Stimulated activated CD8-positive, alpha-beta memory T cell treated with anti-CD3 and anti-CD28 coated beads, Interleukin-7, amount 100 ng/mL, for 24 hours (primary cell): ENCODE results near the gene TMEM80.
"Not testable (repeated sequence)": the region's sequence is repeated elsewhere in the genome, so short reads cannot be mapped to it uniquely, and the experiment has no call there.

Experiments
- DNase-seq: peaks from one replicate; pipeline ENCODE4 v3.0.0-alpha.2; 2020; ENCODE audit warnings: low read depth

TMEM80 gene

GRCh38 chr11:679271-680207, 16.1 kb upstream of the TMEM80 start:
- DNase-seq = no peak

GRCh38 chr11:680476-680875, 15.1 kb upstream of the TMEM80 start:
- no peak for DNase-seq

GRCh38 chr11:680970-681369, 14.6 kb upstream of the TMEM80 start:
- DNase-seq = no peak

- DNase-seq = no peak
Observed at GRCh38 chr11:686451-687243, 9.0 kb upstream of the TMEM80 start.

GRCh38 chr11:687751-688150, 7.9 kb upstream of the TMEM80 start:
- DNase-seq = no peak

GRCh38 chr11:688681-689080, 6.9 kb upstream of the TMEM80 start:
- DNase-seq = no peak

GRCh38 chr11:689625-690024, 6.0 kb upstream of the TMEM80 start:
- DNase-seq = no peak

GRCh38 chr11:690244-690643, 5.4 kb upstream of the TMEM80 start:
- not testable (repeated sequence) for DNase-seq

- no peak for DNase-seq
Observed at GRCh38 chr11:690738-691633, 4.6 kb upstream of the TMEM80 start.

GRCh38 chr11:691710-692590, 3.7 kb upstream of the TMEM80 start:
- no peak for DNase-seq

- no peak for DNase-seq
Observed at GRCh38 chr11:692824-693414, 2.7 kb upstream of the TMEM80 start.

GRCh38 chr11:693415-693831, 2.2 kb upstream of the TMEM80 start:
- DNase-seq = no peak

- DNase-seq = no peak
Observed at GRCh38 chr11:693887-694562, 1.6 kb upstream of the TMEM80 start.

GRCh38 chr11:694563-695287, 891 bp upstream of the TMEM80 start, which contains the start of gene DEAF1:
Gene DEAF1 (minus strand): TSS chr11:695222. CDS start chr11:695047, 175 bp downstream.
- DNase-seq = peak; percentile 95

- no peak for DNase-seq
Observed at GRCh38 chr11:695288-695537, 403 bp upstream of the TMEM80 start.

- DNase-seq = no peak
Observed at GRCh38 chr11:696955-697491, 1.4 kb downstream of the TMEM80 start.

- DNase-seq = no peak
Observed at GRCh38 chr11:697811-698311, 2.2 kb downstream of the TMEM80 start.

- DNase-seq = no peak
Observed at GRCh38 chr11:698493-699115, 3.0 kb downstream of the TMEM80 start.

GRCh38 chr11:699116-699508, 3.5 kb downstream of the TMEM80 start:
- no peak for DNase-seq
